Effector CD8-positive, alpha-beta T cell (primary cell): ENCODE results near the gene PLEKHM3.

ENCODE experiments used
- DNase-seq: peaks from one replicate; lab custom pipeline; 2025; lab: John Stamatoyannopoulos, UW

Gene PLEKHM3

DNA sequence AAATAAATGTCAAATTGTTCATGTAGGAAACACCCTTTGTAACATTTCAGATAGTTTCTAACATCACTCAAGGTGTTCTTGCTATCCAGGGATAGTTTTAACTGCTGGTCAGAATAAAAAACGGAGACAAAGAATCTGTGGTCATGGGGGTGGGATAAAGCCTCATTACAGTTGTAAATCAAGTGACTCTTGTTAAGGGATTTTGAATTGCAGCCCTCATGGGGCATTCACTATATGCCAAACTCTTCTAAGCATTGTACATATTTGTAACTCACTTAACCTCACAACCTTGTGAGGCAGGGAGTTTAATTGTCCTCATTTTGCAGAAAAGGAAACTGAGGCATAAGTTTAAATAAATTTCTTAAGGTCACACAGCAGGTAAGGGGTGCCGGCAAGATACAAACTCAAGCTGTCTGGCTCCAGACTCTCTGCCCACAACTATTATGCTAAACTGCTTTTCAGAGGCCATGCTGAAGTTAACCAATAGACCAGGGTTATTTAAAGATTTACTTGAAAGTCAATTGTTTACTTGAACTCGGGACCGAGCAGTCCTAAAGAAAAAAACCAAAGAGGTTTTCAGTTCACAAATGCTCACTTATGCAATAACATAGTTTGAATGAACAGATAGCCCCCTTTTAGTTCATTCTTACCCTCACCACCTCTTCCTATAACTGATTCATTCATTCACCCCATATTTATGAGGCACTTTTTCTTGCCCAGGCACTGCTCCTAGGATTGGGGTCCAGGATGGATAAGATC is 134.1 kb downstream of the PLEKHM3 start:
- DNase-seq = no peak

DNA sequence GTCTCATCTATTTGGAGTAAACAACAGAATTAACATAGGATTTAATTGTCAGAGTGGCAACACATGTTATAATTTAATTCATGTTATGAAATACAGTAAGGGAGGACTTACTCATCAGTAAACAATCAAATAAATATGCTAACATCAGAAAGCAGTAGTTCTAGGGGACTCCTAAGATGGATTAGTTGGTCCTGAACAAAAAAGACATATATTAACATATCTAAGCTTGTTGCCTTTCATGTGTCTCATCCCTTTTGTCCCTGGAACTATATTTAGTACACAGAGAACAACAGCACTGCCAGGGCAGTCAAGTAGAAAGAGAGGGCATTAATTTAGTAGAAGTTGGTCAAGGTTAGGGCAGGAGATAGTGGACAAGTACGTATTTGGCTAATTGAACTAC is 137.8 kb downstream of the PLEKHM3 start:
- DNase-seq = no peak

DNA sequence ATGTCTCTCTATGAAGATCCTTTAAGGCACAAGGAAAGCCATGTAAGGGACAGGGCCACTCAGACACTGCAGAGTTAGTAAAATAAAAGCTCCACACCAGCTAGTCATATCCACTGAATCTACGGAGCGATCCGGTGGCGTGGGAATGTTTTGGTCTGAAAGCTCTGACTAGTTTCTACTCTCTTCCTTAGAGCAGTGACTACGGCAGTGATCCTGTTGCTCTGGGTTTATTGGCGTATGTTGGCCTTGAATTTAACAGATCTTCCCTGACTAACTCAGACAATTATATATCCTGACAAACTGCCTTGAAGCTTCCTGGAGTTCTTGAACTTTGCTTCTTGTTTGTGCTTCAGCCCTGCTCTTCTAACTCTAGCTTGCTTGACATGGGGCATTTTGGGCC is 140.3 kb downstream of the PLEKHM3 start:
- no peak for DNase-seq

DNA sequence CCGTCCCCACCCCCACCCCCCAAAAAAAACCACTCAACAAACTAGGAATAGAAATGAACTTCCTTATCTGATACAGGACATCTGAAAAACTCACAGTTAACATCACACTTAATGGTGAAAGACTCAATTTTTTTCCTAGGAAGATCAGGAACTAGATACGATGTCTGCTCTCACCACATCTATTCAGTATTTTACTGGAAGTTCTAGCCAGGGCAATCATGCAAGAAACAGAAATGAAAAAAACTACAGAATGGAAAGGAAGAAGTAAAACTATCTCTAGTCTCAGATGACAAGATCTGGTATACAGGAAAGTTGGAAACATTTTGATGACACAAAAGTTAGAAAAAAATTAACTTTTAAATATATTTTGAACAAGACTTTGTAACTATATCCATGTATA is 141.2 kb downstream of the PLEKHM3 start:
- no peak for DNase-seq

DNA sequence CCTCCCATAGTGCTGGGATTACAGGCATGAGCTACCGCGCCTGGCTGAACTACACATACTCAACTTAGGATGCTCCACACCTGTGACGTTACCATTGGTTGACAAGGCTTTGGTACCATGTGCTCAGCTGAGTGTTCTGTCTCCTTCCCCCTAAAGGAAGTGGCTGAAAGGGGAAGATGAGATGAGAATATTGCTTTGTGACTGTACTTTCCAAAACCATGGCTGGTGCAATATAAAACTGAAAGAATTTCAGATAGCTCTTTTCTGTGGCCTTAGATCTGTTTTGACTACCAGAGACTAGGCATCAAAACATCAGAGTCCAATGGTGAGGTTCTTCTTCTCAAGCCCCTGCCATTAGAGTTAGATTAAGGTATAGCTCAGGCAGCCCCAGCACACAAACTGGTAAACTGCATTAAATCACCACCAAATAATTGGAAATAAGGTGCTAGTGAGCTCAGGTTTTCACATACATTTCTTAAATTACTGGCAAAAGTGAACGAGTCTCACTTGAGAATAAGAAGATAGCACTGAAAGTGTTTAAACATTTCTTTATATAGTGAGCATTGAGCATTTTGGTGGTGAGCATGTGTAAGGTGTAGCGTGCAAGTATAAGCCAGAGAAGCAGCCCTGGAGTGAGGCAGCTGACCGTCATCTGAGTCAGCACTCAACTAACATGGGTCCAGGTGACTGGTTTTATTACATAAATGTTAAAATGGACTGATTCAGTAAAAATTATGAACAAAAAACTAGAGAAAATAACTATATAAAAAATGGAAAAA is 142.1 kb downstream of the PLEKHM3 start:
- no peak for DNase-seq

DNA sequence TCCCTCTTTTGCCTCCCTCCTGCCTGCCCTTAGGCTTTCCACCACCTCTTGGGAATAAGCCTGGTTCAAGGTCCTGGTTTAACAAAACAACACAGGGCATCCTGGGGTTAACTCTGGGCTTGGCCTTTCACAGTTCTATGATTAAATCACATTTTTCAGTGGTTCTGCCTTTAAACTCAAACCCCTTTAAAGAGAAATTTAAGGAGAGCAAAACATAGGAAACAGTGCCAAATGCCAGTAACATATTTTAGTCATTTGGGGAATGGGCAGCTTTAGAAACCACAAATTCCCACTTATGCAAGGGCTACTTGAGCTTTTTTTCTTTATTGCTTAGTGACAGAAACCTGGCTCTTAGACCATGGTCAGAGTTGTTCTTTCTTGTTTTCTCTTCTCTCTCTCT is 143.4 kb downstream of the PLEKHM3 start:
- DNase-seq = no peak

DNA sequence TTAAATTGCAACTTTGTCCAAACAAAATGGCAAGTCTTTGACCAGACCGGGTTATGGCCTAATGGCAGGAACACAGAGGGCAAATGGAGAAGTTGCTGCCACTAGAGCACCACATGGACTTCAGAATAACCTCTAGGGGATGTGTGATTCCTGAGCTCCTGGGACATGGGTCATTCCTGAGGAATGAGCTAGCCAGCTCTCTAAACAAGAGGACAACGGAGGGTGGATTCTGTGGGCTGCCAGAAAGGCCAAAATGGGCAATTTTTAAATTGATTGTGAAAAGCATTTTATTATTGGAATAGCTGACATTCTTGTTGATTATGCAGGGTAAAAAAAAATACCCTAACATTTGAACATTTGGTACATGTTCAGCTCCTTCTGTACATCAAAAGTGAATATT is 145.8 kb downstream of the PLEKHM3 start:
- DNase-seq = no peak

DNA sequence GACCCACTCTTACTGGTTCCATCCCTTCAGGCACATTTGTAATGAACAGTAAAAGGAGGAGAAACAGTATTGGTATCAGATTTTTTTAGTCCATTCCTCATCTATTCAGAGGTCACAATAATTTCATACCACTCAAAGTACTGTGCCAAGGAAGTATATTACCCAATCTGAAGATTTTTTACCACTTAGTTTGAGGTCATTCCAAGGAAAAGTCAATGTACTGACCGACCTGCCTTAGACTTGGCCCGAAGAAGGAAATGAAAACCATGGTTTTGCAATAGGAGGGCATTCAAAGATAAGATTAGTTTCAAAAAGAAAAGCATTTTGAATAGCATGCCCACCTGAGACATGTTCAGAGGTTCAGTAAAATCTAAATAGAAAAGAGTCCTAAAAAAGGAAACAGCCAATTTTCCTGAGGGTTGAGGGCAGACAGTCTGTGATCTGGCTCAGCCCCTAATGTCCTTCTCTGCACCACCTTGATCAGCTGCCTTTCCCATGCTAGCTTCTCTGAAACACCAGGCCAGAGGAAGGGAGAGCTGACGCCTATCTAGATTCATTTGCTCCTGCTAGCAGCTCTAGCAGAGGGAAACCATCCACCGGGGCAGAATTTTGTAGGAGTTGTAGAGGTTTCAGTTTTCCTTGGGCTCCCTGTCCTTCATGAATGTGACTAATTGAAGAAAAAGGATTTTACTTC is 148.3 kb downstream of the PLEKHM3 start:
- no peak for DNase-seq

DNA sequence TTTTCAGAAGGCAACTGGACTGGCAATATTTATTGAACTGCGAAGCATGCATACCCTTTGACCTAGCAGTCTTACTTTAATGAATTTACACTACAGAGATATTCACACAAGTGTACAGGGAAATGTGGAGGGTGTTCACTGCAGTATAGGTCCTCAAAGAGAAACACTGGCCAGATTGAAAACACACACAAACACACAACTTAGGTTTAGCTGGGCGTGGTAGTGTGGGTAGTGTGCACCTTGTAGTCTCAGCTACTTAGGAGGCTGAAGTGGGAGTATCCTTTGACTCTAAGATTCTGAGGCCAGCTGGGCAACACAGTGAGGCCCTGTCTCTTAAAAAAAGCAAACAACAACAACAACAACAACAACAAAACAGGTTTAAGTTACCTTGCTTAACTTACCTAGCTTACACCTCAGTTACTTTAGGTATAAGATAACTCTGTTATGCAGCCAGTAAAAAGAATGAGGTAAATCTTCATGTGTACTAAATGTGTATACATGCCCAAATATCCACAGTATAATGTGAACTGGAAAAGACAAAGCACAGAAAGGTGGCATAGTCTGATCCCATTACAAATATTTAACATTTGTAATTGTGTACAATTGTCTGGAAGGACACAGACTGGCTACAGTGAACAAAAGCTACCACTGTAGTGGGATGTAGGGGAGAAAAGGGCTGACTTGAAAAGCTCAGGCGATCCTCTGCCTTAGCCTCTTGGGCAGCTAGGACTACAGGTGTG is 149.7 kb downstream of the PLEKHM3 start:
- DNase-seq = no peak

DNA sequence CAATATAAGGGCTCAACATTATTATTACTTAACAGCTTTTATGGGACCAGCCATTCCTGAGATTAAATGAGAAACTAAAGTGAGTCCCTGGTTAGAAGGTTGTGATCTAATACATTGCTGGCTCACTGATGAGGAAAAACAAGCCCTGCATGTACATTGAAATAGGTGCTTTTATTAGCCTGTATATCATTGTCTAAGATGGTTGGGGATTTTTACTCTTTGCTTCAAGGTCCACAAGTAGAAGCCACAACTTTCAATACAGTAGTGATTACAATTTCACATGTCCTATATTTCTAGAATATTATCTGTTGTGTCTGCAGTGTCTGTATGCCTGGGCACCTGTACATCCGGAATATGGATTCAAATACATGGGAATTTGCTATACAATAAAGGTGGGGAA is 151.5 kb downstream of the PLEKHM3 start:
- DNase-seq = no peak

DNA sequence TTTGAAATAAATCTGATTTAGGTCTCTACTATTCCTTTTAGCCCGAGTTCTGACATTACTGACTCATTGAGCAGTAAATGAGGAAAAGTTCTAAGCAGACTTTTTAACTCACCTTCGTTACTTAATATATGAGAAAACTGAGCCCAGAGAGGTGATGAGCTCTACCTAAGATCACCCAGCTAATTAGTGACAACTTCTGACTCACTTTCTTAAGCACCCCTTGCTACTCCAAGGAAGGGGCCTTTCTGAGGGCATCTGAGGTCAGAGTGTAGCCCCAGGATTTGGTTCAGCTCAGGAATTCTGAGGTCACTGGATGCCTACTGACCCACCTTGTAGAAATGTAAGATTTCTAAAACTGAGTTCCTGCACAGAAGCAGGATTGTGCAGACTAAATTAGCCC is 153.4 kb downstream of the PLEKHM3 start:
- no peak for DNase-seq

DNA sequence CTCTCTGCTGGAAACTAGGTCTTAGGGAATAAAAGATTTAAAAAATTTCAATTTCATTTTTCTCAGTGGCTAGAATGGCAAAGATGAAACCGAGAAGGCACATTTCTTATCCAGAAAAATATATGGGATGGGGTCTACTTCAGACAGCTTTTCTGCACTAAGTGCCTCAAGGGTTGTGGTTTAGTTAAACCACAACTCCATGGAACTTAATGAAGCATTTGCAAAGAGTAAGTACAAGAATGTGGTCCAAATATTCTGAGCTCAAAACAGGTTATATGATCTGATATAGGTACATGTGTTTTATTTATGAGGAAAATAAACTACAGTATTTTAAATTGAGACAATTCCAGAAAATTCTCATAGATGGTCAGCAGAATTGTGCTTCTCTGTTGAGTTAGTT is 153.8 kb downstream of the PLEKHM3 start:
- no peak for DNase-seq

DNA sequence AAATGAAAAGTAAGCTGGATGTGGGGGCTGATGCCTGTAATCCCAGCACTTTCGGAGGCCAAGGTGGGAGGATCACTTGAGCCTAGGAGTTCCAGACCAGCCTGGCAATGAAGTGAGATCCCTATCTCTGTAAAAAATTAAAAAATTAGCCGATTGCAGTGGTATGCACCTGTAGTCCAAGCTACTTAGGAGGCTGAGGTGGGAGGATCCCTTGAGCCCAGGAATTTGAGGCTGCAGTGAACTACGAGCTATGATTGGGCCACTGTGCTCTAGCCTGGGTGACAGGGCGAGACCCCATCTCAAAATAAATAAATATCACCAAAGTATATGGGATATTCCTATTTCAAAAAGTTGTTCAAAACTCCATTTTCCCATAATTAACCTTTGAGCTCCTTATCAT is 154.5 kb downstream of the PLEKHM3 start:
- DNase-seq = no peak

DNA sequence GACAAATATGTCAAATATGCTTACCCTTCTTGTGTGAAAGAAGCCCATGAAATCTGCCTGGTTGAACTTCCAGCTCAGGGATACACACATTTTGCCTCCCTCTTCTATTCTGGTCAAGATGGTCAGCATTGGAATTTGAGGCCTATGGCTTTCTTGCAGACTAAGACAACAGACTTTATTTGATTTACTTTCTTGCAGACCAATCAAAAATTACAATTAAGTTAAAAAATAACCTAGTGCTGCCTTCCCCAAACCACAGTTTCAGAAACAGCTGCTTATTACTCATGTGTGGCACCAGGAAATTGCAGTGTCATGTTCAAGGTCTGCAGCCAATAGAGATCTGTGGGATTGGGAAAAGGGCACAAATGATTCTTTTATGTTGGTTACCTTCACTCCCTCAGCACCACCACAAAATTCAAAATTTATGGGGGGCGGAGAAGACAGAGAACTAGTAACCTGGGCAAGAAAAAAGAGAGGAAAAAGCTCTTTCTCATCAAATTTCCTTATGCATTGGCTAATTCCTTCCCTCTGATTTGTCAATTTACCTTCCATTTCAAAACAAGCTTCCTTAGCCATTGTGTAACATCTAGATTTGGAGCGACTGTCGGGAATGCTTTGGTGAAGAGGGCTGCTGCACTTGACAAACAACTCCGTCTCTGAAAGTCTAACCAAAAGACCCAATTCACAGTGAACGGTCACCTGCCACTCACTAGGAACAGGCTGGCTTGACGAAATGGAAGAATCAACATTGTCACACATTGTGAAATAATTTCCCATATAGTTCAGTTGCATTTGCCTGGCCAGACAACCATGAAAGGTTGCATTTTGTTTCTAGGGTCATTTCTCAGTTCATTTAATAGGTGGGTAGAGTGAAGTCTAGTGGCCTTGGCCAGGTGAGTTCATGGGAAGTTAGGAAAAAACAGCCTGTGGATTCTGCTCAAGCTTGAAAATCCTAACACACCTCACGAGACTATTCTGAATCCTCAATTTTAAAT is 155.2 kb downstream of the PLEKHM3 start:
- DNase-seq = no peak

DNA sequence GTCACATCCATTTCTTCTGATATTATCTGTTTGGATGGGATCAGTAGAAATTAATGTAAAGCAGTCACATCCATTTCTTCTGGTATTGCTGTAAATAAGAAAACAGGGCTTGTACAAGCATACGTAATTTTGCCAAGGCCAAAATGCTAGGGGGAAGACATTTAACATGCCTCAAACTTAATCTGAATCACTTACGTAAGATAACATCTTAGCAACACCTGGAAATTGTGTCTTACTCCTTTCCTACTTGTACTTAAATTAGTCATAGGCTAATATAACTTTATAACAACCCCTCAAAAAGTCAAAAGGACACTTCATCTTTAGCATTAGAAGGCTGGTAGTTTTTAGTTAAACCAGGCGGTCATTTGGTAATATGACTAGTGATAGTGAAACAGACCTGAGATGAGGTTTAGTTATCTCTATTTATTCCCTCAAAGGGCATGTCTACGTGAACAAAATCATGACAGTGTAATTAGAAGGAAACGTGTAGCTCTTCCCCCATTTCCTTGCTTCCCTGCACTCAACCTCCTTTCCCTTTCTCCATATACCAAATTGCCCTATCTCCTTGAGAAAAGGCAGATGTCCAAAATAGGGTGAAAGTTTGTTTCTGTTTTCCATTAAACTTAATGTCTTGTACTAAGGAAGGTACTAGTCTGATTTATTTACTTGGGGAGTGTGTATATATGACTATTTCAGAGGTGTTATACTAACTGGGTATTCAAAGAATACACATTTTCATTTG is 156.3 kb downstream of the PLEKHM3 start:
- no peak for DNase-seq

DNA sequence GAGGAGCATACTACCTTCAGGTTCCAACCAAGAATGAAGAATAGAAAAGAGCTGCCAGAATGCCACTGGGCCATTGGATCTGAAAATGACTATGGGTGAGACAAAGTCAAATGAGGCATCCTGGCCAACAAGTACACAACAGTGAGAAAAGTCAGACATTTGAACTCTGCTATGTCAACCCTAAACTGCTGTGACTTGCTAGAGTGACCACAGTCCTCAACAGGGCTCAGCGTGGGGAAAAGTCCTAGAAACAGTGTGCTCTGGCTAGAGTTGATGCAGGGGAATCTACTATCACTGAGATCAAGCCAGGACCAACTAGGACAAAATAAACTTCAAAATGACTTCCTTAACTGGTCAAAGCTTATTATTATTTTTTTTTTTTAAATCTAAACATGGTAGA is 157.4 kb downstream of the PLEKHM3 start:
- no peak for DNase-seq

DNA sequence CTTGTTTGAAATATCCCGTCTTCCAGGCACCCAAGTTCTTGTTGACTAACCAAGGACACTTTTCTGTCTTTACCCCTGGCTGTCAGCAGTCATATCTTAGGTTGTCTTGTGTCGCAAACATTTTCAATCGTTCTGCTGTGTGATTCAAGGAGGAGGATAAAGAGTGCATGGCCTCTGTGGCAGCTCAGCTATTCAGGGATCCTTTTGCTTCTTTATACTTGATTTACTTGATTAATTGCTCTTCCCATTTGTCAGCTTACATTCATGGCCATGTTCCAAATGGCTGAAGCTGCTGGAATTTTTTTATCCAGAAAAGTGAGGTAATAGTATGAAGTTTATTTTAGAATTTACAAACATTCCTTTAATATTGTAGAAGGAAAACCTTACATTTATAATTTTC is 158.3 kb downstream of the PLEKHM3 start:
- DNase-seq = no peak

DNA sequence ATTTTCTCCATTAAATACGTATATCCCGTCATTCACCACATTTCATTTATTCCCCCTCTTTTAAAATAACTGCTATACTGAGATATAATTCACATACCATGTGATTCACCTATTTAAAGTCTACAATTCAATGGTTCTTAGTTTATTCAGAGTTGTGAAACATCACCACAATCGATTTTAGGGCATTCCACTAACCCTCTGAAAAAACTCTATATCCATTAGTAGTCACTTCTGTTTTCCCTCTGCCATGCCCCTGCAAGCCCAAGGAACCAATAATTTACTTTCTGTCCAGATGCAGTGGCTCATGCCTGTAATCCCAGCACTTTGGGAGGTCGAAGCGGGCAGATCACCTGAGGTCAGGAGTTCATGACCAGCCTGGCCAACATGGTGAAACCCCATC is 160.1 kb downstream of the PLEKHM3 start:
- no peak for DNase-seq

DNA sequence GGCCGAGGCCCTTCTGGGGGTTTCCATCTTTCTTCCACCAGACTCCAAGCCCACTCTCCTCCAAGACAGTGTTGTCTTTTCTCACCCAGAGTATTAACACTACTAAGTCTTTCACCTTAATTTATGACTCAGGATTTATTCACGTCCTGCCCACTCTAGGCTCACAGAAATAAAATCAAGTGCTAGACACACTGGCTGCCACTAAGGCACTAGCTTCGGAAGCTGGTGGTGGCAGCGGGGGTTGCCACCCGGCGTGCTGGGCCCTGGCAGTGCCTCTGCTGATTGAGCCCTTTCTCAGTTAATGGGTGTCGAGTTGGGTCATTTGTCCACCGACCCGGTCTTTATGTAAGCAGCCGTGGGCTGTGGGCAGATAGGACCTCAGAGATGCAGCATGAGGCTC is 162.0 kb downstream of the PLEKHM3 start:
- no peak for DNase-seq

DNA sequence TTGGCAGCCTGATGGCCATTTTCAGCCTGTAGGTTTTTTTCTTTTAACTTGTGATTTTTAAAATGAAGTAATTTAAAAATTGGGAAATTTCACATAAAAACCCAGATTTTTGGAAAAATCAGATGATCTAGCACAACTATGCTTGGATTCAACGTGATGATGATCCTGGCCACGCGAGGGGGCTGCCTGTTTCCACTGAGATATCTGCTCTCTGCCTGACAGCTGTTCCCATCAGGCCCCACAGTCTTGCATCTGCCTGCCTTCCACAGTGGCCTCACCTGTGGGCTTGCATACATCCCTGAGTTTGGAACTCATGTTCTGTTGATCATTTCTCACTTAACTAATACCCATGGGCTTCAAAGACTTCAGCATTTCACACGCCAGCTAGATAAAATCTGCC is 163.5 kb downstream of the PLEKHM3 start:
- no peak for DNase-seq
